Measurements from ENCODE around the gene MTERF2.

GRCh38 chr12:107019546-107019945, 32.6 kb upstream of the MTERF2 start:
- TF ChIP-seq POLR2A (IDR thresholded peaks at IDR 0.05) (no peak), CTCF (IDR thresholded peaks at IDR 0.05) (no peak)
